ENCODE measurements around the gene PCBD1.
"Not testable (repeated sequence)": the region's sequence is repeated elsewhere in the genome, so short reads cannot be mapped to it uniquely, and the experiment has no call there.

PCBD1 gene

DNA sequence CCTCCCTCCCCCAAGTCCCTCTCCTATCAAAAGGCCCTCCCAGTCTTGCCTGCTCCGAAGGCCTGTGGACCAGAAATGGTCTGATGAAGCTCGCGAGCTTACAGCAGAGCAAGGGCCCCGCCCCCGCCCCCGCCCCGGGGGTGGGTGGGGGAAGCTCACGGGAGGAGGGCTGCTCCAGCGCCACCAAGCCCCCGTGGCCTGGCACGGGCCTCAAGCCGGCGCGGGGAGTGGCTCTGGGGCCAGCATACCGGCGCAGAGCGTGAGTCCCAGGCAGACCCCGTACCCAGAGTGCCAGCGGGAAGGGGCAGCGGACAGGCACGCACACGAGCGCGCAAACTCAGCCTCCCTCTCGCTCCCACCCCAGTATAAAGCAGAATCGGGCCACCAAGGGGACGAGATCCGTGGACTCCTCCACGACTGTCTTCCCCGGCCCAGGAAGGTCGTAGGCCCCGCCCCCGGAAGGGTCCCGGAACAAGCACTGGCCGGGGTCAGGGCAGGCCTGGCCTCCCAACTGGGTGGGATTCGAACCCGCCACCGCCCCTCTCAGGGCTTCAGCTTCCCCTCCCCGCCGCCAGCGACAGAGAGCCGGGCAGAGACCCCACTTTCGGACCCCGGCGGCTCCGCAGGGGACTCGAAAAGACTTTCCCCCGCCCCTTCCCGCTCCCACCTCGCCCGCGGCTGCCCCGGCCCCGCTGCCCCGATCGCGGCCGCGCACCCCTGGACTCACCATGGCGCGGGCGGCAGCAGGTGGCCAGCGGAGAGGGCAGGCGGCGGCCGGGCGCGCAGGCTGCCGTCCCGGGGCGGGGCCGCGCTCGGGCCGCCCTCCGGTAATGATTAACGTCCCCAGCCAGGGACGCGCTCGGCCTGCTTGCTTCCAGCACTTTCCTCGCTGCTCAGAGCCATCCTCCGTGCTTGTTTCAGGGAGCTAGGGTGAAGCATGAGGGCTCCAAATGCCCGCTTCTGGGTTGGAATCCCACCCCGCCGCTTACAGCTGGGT is at the start of gene PCBD1:
Gene PCBD1 (minus strand): TSS at position 762 of the 997 bp plus-strand sequence. CDS start 32 bp downstream, at position 730.
- DNase-seq (ENCODE audit: low spot score), result peak; percentile 72

DNA sequence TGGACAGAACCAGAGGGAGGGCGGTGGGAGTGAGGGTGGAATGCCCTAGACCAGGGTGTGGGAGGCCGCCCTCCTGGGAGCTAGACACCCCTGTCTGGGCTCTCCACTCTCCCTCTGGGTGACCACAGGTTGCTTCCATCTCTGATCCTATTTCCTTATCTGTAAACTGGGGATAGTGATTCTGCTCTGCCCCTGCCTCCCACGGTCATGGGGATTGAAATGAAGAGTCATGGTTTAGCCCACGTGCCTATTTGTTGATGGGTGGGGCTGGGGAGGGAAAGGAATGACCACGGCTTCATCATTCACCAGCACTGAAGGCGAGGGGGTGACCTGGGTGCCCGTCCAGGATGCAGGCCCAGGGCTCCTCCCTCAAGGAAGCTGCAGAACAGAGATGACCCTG is 49.3 kb upstream of the PCBD1 start:
- DNase-seq (ENCODE audit: low spot score), result no peak

DNA sequence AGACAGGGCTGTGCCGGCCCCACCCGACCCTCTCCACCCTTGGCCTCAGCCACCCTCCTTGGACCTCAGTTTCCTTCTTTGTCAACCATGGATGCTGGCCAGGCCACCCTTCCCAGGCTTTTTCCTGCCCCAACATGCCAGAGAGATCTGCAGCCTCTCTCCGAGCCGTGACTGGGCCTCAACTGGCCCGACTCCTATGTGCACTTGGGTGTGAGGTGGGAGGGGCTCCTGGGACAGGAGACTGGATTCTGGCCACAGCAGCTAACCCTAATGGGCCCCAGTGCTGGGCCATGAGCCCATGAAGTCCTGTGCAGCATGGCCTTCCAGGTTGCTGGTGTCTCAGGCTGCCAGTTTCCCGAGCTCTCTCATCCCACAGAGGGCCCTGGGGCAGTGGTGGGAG is 47.7 kb upstream of the PCBD1 start:
- no peak for DNase-seq (ENCODE audit: low spot score)

DNA sequence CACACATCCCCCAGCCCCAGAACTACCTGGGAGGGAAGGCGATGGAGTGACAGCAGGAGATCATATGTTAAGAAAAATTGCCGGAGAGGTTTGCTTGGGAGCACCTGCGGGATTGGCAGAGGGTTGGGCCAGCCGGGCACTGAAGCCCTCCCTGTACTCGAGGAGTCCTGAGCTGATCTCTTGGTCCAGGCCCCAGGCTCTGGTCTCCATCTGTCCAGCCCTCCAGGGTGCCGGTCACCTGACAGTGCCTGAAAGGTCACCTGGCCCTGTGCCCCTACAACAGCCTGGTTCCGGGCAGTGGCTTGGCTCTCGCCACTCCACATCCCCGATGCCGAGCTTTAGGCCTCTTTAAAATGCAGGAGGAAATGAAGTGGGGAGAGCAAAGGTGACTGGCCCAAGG is 47.3 kb upstream of the PCBD1 start:
- DNase-seq (ENCODE audit: low spot score), result no peak

DNA sequence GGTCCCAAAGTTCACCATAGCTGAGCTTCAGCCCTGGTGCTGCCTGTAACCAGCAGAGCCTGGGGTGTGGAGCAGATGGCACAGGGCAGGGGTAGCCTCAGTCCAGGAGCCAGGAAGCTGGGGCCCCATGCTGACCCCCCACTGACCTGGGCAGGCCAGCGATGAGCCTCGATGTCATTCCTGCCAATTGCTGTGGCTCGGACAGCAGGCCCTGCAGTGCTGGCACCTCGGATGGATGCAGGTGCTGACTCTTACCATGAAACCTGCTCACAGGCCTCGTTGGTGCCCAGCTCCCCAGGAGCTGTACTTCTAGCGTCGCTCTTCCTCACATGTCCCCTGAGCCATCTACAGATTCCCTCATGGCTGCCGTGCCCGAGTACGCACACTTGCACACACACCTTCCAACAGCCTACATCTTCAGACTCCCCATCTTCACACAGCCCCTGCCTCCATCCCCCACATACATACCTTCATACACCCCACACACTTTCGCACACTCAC is 46.8 kb upstream of the PCBD1 start:
- DNase-seq (ENCODE audit: low spot score), result no peak

DNA sequence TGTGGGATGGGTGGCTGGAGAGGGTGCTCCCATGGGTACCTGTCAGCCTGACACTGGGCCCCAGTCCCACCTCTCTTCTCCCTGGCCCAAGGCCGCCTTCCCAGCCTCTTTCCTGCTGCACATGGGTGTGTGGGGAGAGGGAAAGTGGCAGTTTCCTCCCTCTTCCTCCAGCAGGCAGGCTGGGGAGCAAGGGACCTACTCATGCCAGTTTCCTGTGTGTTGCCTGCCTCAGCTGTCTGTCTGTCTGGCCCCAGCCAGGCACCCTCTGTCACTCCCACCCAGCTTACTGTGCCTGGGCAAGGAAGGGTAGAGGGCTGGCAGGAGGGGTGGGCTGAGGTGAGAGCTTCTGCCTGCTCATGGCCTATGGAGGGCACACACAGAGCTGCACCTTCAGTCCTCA is 46.3 kb upstream of the PCBD1 start:
- DNase-seq (ENCODE audit: low spot score), result no peak

DNA sequence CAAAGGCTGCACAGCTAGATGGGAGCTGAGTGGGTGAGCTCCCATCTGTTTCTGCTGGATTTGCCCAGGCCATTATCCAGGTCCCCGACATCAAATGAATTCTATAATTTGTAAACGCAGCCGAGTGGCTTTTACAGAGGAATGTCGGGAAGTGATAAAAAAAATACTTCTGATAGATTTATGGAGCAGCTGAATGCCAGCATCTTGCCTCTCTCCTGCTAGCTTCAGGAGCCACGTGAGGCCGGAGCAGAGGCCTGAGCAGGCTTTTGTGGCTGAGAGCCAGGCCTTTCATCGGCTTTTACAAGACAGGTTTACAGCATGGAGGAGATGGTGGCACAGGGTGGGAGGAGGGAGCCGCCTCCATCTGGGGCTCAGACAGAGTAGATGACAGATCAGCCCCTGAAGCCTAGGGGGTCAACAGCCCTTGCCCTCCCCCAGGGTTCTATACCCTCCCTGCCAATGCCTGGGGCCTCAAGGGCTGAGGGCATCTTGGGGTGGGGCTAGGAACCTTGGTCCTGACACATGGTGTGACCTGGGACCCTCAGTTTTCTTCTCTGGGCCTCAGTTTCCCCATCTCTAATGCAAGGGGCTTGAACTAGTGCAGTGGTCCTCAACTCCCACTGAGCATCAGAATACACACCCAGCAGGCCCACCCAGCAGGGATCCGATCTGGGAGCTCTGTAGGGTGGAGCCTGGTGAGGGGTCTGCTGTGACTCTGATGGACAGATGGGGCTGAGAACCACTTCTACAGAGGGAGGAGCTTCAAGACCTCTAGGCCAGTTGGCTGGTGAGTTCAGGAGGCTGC is 44.2 kb upstream of the PCBD1 start:
- DNase-seq (ENCODE audit: low spot score), result no peak

DNA sequence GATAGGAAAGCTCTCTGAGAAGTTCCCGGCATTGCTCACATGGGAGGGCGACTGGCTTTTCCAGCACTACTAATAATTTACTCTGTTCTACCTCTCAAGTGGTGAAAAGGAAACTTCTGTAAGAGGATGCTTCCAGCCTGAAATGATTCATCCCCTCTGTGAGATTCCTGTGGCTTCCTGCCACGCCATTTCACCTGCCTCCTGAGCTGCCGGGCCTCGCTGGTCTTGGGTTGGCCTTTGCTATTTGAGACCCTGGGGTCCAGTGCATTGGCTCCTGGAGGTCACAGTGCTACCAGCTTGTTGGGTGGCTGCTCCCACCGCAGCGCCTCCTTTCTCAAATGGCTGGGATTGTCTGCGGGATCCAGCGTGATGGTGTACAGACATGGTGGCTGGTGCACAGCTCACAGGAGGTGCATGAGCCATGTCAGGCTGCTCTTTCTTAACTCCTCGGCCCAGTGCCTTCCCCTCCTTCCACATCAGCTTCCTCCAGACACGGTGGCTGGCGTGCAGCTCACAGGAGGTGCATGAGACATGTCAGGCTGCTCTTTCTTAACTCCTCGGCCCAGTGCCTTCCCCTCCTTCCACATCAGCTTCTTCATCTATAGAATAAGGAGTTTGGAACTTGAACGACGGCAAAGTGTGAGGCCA is 42.9 kb upstream of the PCBD1 start:
- DNase-seq (ENCODE audit: low spot score), result no peak

DNA sequence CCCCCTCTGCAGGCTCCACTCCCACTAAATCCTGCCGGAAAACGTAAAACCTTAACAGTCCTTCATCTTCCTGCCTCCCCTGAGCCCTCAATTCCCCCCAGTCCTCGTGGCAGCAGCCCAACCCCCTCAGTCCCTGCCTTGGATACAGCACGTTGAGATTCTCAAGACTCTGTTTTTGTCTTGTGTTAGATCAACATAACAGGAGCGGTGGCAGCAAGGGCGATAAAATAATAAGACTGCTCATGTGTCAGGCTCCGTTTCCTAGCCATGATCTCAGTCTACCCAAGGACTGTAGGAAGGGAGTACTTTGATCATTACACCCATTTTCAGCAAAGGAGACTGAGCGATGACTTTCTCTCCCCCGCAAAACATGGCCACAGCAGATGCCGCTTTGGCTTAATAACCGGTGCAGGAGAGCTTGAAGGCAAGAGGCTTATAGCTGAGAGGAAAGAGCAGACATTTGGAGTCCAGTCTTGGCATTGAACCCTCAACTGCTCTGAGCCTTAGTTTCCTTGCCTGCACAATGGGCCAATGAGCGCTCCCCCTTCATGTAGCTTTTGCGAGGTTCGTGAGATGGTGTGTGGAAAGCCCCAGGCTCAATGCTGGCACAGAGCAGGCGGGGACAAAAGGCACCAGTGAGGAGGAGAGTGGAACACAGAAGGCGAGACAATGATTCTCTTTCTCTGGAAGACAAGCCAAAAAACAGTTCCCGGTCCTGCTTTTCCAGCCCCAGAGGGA is 42.1 kb upstream of the PCBD1 start:
- no peak for DNase-seq (ENCODE audit: low spot score)

DNA sequence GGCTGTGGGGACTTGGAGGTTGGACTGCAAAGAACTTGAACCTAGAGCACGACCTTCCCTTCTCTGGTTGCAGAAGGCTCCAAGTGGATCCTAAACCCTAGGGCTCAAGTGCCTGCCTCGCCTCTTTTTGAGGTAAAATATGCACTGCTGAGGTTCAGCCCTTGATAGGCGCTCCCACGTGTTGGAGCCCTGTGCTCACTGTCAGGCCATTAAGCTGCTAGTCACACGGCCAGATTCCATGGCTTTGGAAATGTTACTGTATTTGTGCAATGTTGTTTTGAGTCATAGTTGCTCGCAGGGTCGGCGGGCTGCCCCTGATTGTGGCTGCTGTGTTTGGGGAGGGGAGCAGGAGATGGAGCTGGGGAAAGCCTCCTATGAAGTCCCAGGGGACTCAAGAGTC is 39.8 kb upstream of the PCBD1 start:
- no peak for DNase-seq (ENCODE audit: low spot score)

DNA sequence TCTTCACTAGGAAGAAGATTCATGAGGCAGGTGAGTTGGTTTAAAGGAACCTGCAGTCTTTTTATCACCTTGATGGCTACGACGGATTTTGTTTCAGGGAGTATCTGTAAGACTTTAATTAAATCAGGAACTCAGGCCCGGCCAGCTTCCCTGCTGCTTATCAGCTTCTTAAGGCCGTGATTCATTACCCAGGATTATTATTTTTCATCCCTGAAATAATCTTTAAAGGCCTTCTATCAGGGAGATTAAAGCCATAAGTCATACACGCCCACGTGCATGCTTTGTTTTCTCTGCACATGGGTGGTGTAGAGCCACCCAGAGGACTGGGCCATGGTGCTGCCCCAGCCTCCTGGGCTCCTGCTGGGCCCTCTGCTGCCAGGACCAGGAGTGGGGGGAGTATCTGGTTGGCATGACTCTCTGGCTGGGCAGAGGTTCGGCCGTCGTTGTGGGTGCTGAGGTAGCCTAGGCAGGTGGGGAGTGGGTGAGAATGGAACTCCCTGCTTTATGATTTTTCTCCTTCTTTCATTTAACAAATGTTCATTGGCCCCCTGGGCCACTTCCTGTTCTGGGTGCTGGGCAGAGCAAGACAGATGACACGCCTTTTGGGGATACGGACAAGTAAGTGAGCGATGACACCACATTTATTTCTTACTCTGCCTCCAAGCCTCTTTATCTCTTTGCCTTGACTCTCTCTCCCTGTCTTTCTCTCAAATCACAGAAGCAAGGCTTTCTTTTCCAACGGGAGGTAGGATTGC is 39.0 kb upstream of the PCBD1 start:
- DNase-seq (ENCODE audit: low spot score), result no peak

DNA sequence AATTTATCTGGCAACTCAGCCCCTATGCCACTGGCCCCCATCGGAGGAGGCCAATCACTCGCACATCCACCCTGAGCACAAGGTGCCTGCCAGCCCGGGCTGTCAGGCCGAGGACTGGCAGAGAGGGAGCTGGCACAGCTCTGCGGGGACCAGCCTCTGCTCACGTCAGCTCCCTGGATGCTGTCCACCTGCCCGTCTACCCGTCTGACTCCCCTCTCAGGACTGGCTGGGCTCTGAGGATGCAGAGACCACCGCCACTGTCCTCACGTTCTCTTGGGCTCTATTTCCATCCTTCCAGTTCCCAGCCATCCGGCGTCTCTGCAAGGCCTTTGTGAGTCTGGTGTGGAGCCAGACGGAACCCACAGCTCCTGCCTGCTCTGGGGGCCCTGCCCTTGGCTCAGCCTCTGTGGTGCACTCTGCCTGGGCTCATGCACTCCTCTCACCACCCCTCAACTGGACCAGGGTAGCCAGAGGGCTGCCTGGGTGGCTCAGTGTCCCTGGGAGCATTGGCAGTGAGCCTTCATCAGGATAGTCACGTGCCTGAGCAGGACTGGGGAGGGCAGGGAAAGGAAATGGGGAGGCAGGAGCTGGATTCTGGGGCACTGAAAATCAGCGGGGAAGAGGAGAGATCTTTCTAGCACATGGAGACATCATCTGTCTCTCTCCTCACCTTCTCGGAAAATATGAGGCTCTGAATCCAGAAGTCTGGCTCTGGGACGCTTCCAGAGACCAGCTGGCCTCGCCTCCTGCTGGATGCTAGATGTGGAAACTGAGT is 38.0 kb upstream of the PCBD1 start:
- no peak for DNase-seq (ENCODE audit: low spot score)

DNA sequence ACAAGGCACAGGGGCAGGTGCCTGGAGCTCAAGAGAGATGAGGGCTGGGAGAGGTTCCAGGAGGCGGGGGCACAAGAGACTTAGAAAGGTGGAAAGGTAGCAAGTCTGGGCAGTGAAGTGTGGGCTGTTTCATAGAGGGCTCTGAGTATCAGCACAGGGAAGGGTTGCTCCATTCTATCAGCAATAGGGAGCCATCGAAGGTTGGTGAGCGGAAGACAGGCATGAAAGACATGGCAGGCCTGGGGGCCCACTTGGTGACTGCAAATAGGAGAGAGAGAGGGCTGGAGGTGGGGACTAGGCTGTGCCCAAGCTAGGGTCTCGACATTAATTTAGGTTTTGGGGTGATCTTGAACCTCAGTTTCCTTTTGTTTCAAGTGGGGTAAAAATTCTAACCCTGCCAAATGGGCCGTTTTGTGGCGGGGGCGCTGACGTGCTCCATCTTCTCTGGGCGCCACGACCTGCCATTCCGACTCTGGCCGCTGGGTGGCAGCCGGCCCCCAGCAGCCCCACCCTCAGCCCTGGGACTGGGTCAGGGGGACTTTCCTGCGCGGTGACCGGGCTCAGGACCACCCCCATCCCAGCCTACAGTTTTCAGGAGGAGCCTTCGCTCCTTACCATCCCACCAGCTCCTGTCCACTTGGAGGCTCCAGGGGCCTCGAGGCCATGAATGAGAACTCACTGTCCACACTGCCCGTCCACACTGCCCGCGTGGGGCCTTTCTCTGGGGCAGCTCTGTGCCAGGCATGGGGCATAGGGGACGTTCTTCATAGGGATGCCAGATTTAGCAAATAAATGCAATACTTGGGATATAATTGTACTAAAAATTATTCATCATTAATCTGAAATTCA is 37.2 kb upstream of the PCBD1 start:
- peak; percentile 68 for DNase-seq (ENCODE audit: low spot score)

DNA sequence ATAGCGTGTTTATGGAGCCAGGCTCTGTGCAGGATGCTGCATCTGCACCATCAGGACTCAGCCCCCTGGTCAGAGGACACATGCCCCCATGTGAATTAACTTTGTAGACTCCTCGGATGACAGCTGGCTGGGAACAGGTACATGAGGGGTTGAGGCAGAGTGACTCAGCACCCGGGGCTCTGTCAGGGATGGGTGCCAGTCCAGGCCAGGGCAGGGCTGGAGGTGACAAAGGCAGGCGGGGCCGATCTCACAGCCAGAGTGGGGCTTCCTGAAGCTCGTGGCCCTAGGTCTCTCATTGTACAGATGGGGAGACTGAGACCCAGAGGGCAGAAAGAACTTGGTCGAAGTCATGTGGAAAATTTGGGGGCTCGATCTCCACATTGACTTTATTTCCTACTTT is 35.3 kb upstream of the PCBD1 start:
- no peak for DNase-seq (ENCODE audit: low spot score)

DNA sequence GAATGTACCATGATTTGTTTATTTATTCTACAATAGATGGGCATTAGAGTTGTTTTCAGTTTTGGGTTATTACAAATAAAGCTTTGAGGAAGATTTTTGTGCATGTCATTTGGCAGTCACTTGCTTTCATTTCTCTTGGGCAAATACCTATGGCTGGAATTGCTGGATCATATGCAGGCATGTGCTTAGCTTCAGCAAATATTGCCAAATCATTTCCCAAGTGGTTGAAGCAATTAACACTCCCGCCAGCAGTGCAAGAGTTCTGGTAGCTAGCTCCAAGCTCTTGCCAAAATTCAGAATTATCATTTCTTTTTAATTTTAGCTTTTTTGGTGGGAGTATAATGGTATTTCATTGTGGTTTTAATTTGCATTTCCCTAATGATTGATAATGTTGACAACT is 32.9 kb upstream of the PCBD1 start:
- no peak for DNase-seq (ENCODE audit: low spot score)

DNA sequence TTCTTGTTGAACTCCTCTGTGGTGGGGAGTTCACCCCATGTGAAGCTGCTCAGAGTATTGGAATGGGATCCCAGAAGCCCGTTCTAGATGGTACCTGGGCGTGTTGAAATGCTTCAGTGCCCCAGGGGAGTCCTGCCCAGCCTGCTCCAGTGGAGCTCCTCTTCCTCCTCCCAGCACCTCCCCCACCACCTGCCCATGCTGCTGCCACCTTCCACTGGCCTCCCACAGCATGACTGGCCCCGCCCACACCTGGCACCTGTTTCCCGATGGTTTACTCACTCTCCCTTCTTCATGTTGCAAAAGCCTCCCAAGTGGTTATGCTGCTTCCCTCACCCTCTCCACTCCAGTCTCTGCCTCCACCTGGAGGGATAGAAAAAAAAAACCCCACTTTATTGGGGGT is 32.2 kb upstream of the PCBD1 start:
- no peak for DNase-seq (ENCODE audit: low spot score)

DNA sequence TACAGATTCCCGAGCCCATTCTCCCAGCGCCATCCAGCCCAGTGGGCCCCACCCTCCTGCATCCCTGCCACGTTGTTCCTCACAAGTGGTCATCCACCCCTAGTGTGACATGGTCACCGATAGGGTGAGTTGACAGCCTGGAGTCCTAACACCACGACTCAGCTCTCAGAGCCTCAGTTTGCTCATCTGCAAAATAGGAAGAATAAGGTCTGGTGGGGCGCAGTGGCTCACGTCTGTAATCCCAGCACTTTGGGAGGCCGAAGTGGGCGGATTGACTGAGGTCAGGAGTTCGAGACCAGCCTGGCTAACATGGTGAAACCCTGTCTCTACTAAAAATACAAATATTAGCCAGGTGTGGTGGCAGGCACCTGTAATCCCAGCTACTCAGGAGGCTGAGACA is 31.5 kb upstream of the PCBD1 start:
- DNase-seq (ENCODE audit: low spot score), result not testable (repeated sequence)

DNA sequence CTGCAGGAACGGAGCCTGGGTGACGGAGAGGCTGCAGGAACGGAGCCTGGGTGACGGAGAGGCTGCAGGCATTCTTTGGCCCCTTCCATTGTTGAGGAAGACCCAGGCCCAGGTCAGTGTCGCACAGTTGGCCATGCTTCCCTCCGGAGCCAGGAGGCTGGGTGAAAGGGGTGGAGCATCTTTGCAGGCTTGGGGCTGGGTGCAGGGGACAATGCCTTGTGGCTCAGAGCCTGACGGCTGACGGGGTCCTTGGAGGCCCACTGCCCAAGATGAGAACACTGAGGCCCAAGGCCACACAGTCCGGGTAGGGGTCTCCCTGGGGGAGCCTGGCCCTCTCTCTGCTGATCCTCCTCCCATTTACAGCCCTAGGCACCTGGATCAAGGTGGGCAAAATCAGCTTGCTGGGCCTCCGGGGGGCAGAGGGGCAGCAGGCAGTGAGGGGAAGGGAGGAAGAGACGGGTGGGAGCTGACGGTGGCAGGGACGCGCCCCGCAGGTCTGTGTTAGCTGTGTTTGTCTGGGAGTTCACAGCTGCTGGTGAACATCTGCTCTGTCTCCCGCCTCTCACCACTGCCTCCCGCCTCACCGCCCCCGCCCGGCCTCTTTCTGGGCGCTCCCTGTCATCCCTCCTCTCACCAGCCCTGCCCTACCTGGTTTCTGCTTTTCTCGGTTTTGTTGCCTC is 30.6 kb upstream of the PCBD1 start:
- no peak for DNase-seq (ENCODE audit: low spot score)

DNA sequence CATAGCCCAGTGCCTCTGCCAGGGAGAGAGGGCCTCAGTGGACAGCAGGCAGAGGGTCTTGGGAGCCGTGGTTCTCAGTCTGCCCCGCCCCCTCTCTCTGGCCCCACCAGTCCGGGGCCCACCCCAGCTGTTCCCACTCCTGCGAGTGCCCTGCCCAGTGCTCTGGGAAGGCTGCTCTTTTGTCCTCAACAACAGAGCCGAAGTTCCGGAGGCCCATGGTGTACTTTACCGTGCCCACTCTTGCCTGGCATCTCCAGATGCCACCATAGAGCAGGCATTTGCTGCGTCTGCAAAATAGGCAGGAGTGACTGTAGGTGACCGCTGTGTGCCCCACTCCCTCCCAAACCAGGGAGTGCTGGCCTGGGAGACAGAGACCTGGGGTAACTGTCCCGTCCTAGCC is 29.3 kb upstream of the PCBD1 start:
- DNase-seq (ENCODE audit: low spot score), result no peak
